Breast epithelium (tissue), 4 donors: ENCODE data around the gene XPC. TPM values are rescaled to one million over a fixed set of nuclear protein-coding genes. Genes with fewer than 3 reads are reported as not detected.
A peak's percentile ranks its signal among the peaks of the same experiment; 100 is the strongest.

Source experiments
- DNase-seq, 2 donors: peaks; one replicate each; pipeline ENCODE4 v3.0.0-alpha.2; 2019; ENCODE audit warnings: low spot score in 2 of 2
- H3K27ac ChIP-seq, 2 donors: fragments of 200-600 bp; sonication (generic) in 1 of 2; one replicate each; pipeline ENCODE4 v1.5.1; 2016 to 2019; ENCODE audit warnings: mild to moderate bottlenecking in 1 of 2
- H3K27me3 ChIP-seq, 2 donors: fragments of 200-600 bp; sonication (generic) in 1 of 2; one replicate each; pipeline versions ENCODE4 v1.5.1 to v1.6.0; 2017 to 2019; ENCODE audit warnings: control low read depth in 1 of 2, mild to moderate bottlenecking in 1 of 2
- H3K36me3 ChIP-seq: fragments of 200-600 bp; one replicate; pipeline ENCODE4 v1.5.1; 2019
- H3K4me1 ChIP-seq, 2 donors: fragments of 200-600 bp; sonication (generic); one replicate each; pipeline ENCODE4 v1.5.1; 2016 to 2019; ENCODE audit warnings: control low read depth in 1 of 2
- H3K4me3 ChIP-seq, 3 donors: fragments of 200-600 bp; sonication (generic); 1 replicate in 2 of 3; 2 replicates in 1 of 3; pipeline ENCODE4 v1.5.1; 2016 to 2019; ENCODE audit warnings: mild to moderate bottlenecking in 3 of 3, moderate library complexity in 2 of 3
- H3K9me3 ChIP-seq, 2 donors: fragments of 200-600 bp; sonication (generic) in 1 of 2; one replicate each; pipeline ENCODE4 v1.5.1; 2016 to 2019; ENCODE audit warnings: control low read depth in 1 of 2
- CTCF ChIP-seq, 3 donors: fragments of 450-650 bp; IDR thresholded peaks; one replicate each; pipeline ENCODE4 v1.5.1; 2016 to 2017; ENCODE audit warnings: antibody characterized with exemption in 3 of 3, mild to moderate bottlenecking in 3 of 3, moderate library complexity in 3 of 3
- POLR2A ChIP-seq: fragments of 450-650 bp; IDR thresholded peaks from one replicate; pipeline ENCODE4 v1.6.1; 2016; ENCODE audit warnings: antibody characterized with exemption, mild to moderate bottlenecking, moderate library complexity
- POLR2AphosphoS5 ChIP-seq, 3 donors: sonication (generic); formaldehyde crosslinking; IDR thresholded peaks; one replicate each; pipeline ENCODE4 v1.6.1; 2017; ENCODE audit warnings: antibody characterized with exemption in 3 of 3
- intact Hi-C: fragments of 100-400 bp; cut with DNase I; formaldehyde crosslinking; loops from one replicate; pipeline ENCODE4 v1.15.1; 2023; ENCODE audit warnings: low total_unique reads
- total RNA-seq, 3 donors: library from RNA; depleted of rRNA; stranded (reverse); fragments of >200 nt; gene quantifications; one replicate each; pipeline ENCODE4 v1.1.0, GENCODE V29; 2016

The XPC gene
- total RNA-seq, 3 donors from 2014 or later, result 57.4 to 74.2 (median 61.3) TPM

- peaks cover 19 to 21% of the 10 kb centered on the region in 2 donors for H3K4me1 ChIP-seq
- no peaks in the 10 kb centered on the region for H3K27me3 ChIP-seq
- H3K4me3 ChIP-seq, result no peak overlapping the region
- intact Hi-C loops, result no loop called here
- H3K36me3 ChIP-seq, result no peaks in the 10 kb centered on the region
- no peaks in the 10 kb centered on the region for H3K9me3 ChIP-seq
- TF ChIP-seq POLR2AphosphoS5 (IDR thresholded peaks at IDR 0.05) (no peak), CTCF (IDR thresholded peaks at IDR 0.05) (no peak), POLR2A (no peak)
- no peak for DNase-seq
- peak overlapping the region; percentile 89 to 91 for H3K27ac ChIP-seq
Measured at GRCh38 chr3:14141602-14142341, 36.6 kb downstream of the XPC start.

- intact Hi-C loops, result no loop called here
- no peaks in the 10 kb centered on the region for H3K9me3 ChIP-seq
- H3K36me3 ChIP-seq, result no peaks in the 10 kb centered on the region
- TF ChIP-seq CTCF (IDR thresholded peaks at IDR 0.05), result no peak
- TF ChIP-seq POLR2AphosphoS5 (IDR thresholded peaks at IDR 0.05), result no peak
- no peak for DNase-seq
- H3K4me3 ChIP-seq, result no peak overlapping the region
- peaks cover 19 to 21% of the 10 kb centered on the region in 2 donors for H3K4me1 ChIP-seq
- no peaks in the 10 kb centered on the region for H3K27me3 ChIP-seq
- H3K27ac ChIP-seq, result peak overlapping the region; percentile 89 to 91
Measured at GRCh38 chr3:14141144-14141543, 37.3 kb downstream of the XPC start.

GRCh38 chr3:14140668-14141067, 37.7 kb downstream of the XPC start:
- peak overlapping the region; percentile 41 to 91 for H3K27ac ChIP-seq
- H3K27me3 ChIP-seq, result no peaks in the 10 kb centered on the region
- H3K4me1 ChIP-seq, result peaks cover 19% of the 10 kb centered on the region in 2 donors
- no peaks in the 10 kb centered on the region for H3K36me3 ChIP-seq
- no peak for TF ChIP-seq POLR2AphosphoS5 (IDR thresholded peaks at IDR 0.05)
- TF ChIP-seq POLR2A, result no peak
- TF ChIP-seq CTCF (IDR thresholded peaks at IDR 0.05), result no peak
- intact Hi-C loops, result no loop called here
- DNase-seq, result no peak
- H3K4me3 ChIP-seq, result no peak overlapping the region
- H3K9me3 ChIP-seq, result no peaks in the 10 kb centered on the region

GRCh38 chr3:14139771-14140170, 38.6 kb downstream of the XPC start:
- Histone ChIP-seq H3K4me1 (peaks cover 11% of the 10 kb centered on the region in 2 donors), H3K9me3 (no peaks in the 10 kb centered on the region), H3K4me3 (no peak overlapping the region), H3K27ac (peak overlapping the region in 1 of 2 donors; percentile 1), H3K27me3 (no peaks in the 10 kb centered on the region), H3K36me3 (no peaks in the 10 kb centered on the region)
- no peak for DNase-seq
- no peak for TF ChIP-seq POLR2A
- intact Hi-C loops, result no loop called here

GRCh38 chr3:14138878-14139655, 39.3 kb downstream of the XPC start:
- Histone ChIP-seq H3K9me3 (no peaks in the 10 kb centered on the region), H3K27ac (peak overlapping the region in 1 of 2 donors; percentile 32), H3K4me3 (no peak overlapping the region), H3K36me3 (peaks cover under 1% of the 10 kb centered on the region), H3K27me3 (no peaks in the 10 kb centered on the region), H3K4me1 (peaks cover 8% of the 10 kb centered on the region in 2 donors)
- no peak for DNase-seq
- intact Hi-C loops, result no loop called here
- TF ChIP-seq POLR2AphosphoS5 (IDR thresholded peaks at IDR 0.05) (no peak), POLR2A (no peak), CTCF (IDR thresholded peaks at IDR 0.05) (no peak)
